Measurements from ENCODE around the gene SPOPL.

SPOPL gene

GRCh38 chr2:138596403-138596802, 94.8 kb downstream of the SPOPL start:
- no peak for DNase-seq (ENCODE audit: low read depth in 2 of 2)
- no peak overlapping the region for H3K4me3 ChIP-seq (replicated peaks in 1 of 2; ENCODE audit: low read depth in 2 of 2, low read length in 2 of 2)
- TF ChIP-seq CTCF (IDR thresholded peaks at IDR 0.05; ENCODE audit: low read depth, low read length), result no peak

- no peak for TF ChIP-seq CTCF (IDR thresholded peaks at IDR 0.05; ENCODE audit: low read depth, low read length)
- H3K4me3 ChIP-seq (replicated peaks in 1 of 2; ENCODE audit: low read depth in 2 of 2, low read length in 2 of 2), result no peak overlapping the region
- DNase-seq (ENCODE audit: low read depth in 2 of 2), result peak in 1 of 2 donors; percentile 41
Measured at GRCh38 chr2:138600732-138601457, 99.3 kb downstream of the SPOPL start.

- no peak for DNase-seq (ENCODE audit: low read depth in 2 of 2)
- H3K4me3 ChIP-seq (replicated peaks in 1 of 2; ENCODE audit: low read depth in 2 of 2, low read length in 2 of 2), result no peak overlapping the region
- no peak for TF ChIP-seq CTCF (IDR thresholded peaks at IDR 0.05; ENCODE audit: low read depth, low read length)
Measured at GRCh38 chr2:138601458-138602165, 100.0 kb downstream of the SPOPL start.

- no peak for TF ChIP-seq CTCF (IDR thresholded peaks at IDR 0.05; ENCODE audit: low read depth, low read length)
- H3K4me3 ChIP-seq (replicated peaks in 1 of 2; ENCODE audit: low read depth in 2 of 2, low read length in 2 of 2), result no peak overlapping the region
- DNase-seq (ENCODE audit: low read depth in 2 of 2), result no peak
Measured at GRCh38 chr2:138602166-138602460, 100.5 kb downstream of the SPOPL start.

- H3K4me3 ChIP-seq (replicated peaks in 1 of 2; ENCODE audit: low read depth in 2 of 2, low read length in 2 of 2), result no peak overlapping the region
- no peak for TF ChIP-seq CTCF (IDR thresholded peaks at IDR 0.05; ENCODE audit: low read depth, low read length)
- DNase-seq (ENCODE audit: low read depth in 2 of 2), result no peak
Measured at GRCh38 chr2:138607746-138608145, 106.2 kb downstream of the SPOPL start.

GRCh38 chr2:138609446-138609845, 107.9 kb downstream of the SPOPL start:
- DNase-seq (ENCODE audit: low read depth in 2 of 2), result no peak
- no peak for TF ChIP-seq CTCF (IDR thresholded peaks at IDR 0.05; ENCODE audit: low read depth, low read length)
- no peak overlapping the region for H3K4me3 ChIP-seq (replicated peaks in 1 of 2; ENCODE audit: low read depth in 2 of 2, low read length in 2 of 2)
